Liver (tissue), 3 donors: ENCODE measurements around the gene SMYD3.

Experiments
- EGR1 ChIP-seq, 2 donors: IDR thresholded peaks; 2 replicates each; pipeline ENCODE4 v1.6.1; 2016 to 2018; ENCODE audit warnings: antibody characterized with exemption in 2 of 2, low read depth in 2 of 2
- GABPA ChIP-seq, 2 donors: IDR thresholded peaks in 1 of 2; conservative IDR thresholded peaks in 1 of 2; 2 replicates each; pipeline ENCODE4 v1.6.1; 2016; ENCODE audit warnings: antibody characterized with exemption in 2 of 2, mild to moderate bottlenecking in 1 of 2, moderate library complexity in 1 of 2
- JUND ChIP-seq, 2 donors: IDR thresholded peaks; 2 replicates each; pipeline ENCODE4 v1.6.1; 2016; ENCODE audit warnings: antibody characterized with exemption in 2 of 2
- NR2F2 ChIP-seq: IDR thresholded peaks from 2 replicates; pipeline ENCODE4 v1.6.1; 2016; ENCODE audit warnings: antibody characterized with exemption
- REST ChIP-seq: IDR thresholded peaks from 2 replicates; pipeline ENCODE4 v1.6.1; 2016; ENCODE audit warnings: antibody characterized with exemption, mild to moderate bottlenecking
- TAF1 ChIP-seq: conservative IDR thresholded peaks from 2 replicates; pipeline ENCODE4 v1.6.1; 2016; ENCODE audit warnings: antibody characterized with exemption, mild to moderate bottlenecking
- ZBTB33 ChIP-seq: IDR thresholded peaks from 2 replicates; pipeline ENCODE4 v1.6.1; 2016; ENCODE audit warnings: antibody characterized with exemption
- TF ChIP-seq, protein P1 (sequence below): fragments of 150-350 bp; IDR thresholded peaks from 2 replicates; pipeline ENCODE4 v1.5.1; 2017; ENCODE audit warnings: improper control_type of control experiment, low read depth, low read length; ENCODE audit not compliant: missing input control
- donor health status: healthy.
- donor health status: healthy.

GRCh38 chr1:245915841-245916240 lies 591.2 kb downstream of the SMYD3 start:
- no peak for TF ChIP-seq TAF1
- TF ChIP-seq, protein P1, sequence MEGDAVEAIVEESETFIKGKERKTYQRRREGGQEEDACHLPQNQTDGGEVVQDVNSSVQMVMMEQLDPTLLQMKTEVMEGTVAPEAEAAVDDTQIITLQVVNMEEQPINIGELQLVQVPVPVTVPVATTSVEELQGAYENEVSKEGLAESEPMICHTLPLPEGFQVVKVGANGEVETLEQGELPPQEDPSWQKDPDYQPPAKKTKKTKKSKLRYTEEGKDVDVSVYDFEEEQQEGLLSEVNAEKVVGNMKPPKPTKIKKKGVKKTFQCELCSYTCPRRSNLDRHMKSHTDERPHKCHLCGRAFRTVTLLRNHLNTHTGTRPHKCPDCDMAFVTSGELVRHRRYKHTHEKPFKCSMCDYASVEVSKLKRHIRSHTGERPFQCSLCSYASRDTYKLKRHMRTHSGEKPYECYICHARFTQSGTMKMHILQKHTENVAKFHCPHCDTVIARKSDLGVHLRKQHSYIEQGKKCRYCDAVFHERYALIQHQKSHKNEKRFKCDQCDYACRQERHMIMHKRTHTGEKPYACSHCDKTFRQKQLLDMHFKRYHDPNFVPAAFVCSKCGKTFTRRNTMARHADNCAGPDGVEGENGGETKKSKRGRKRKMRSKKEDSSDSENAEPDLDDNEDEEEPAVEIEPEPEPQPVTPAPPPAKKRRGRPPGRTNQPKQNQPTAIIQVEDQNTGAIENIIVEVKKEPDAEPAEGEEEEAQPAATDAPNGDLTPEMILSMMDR, result no peak
- TF ChIP-seq EGR1 (IDR thresholded peaks at IDR 0.05; ENCODE audit: low read depth in 2 of 2), result no peak
- TF ChIP-seq NR2F2, result no peak
- TF ChIP-seq GABPA (IDR thresholded peaks at IDR 0.05 in 1 of 2, conservative IDR thresholded peaks at IDR 0.05 in 1 of 2), result no peak
- TF ChIP-seq JUND (IDR thresholded peaks at IDR 0.05), result no peak
- no peak for TF ChIP-seq REST
- no peak for TF ChIP-seq ZBTB33
